GM04503 (cell line): ENCODE data around the gene TMC3.
"Not testable (repeated sequence)": the region's sequence is repeated elsewhere in the genome, so short reads cannot be mapped to it uniquely, and the experiment has no call there.

ENCODE experiments used
- DNase-seq: peaks from one replicate; pipeline ENCODE4 v3.0.0-alpha.2; 2012; ENCODE audit warnings: low read depth

The TMC3 gene

GRCh38 chr15:81373775-81374395, at the start of gene TMC3:
TMC3 (minus strand) TSS chr15:81374213; CDS start chr15:81374077, 136 bp downstream.
- DNase-seq, result no peak

- no peak for DNase-seq
These were observed 47.4 kb upstream of the TMC3 start for GRCh38 chr15:81421461-81421860.

GRCh38 chr15:81419332-81419943, 45.4 kb upstream of the TMC3 start:
- DNase-seq, result no peak

- no peak for DNase-seq
These were observed 44.9 kb upstream of the TMC3 start for GRCh38 chr15:81418891-81419290.

- DNase-seq, result no peak
These were observed 44.4 kb upstream of the TMC3 start for GRCh38 chr15:81418444-81418843.

- DNase-seq, result not testable (repeated sequence)
These were observed 40.4 kb upstream of the TMC3 start for GRCh38 chr15:81414274-81414968.

GRCh38 chr15:81413851-81414250, 39.8 kb upstream of the TMC3 start:
- DNase-seq, result no peak

- no peak for DNase-seq
These were observed 38.1 kb upstream of the TMC3 start for GRCh38 chr15:81411969-81412633.

- DNase-seq, result no peak
These were observed 37.0 kb upstream of the TMC3 start for GRCh38 chr15:81411051-81411450.

GRCh38 chr15:81410318-81410753, 36.3 kb upstream of the TMC3 start:
- DNase-seq, result peak; percentile 41

GRCh38 chr15:81407718-81408117, 33.7 kb upstream of the TMC3 start:
- DNase-seq, result no peak

- DNase-seq, result no peak
These were observed 33.2 kb upstream of the TMC3 start for GRCh38 chr15:81407176-81407575.

GRCh38 chr15:81400640-81401236, 26.7 kb upstream of the TMC3 start:
- DNase-seq, result no peak

GRCh38 chr15:81398910-81399551, 25.0 kb upstream of the TMC3 start:
- peak; percentile 30 for DNase-seq

GRCh38 chr15:81398456-81398855, 24.4 kb upstream of the TMC3 start:
- no peak for DNase-seq

- DNase-seq, result no peak
These were observed 20.6 kb upstream of the TMC3 start for GRCh38 chr15:81394603-81395002.

GRCh38 chr15:81391657-81392056, 17.6 kb upstream of the TMC3 start:
- no peak for DNase-seq

- no peak for DNase-seq
These were observed 14.4 kb upstream of the TMC3 start for GRCh38 chr15:81388436-81388770.

- no peak for DNase-seq
These were observed 13.8 kb upstream of the TMC3 start for GRCh38 chr15:81387621-81388435.

GRCh38 chr15:81386947-81387346, 12.9 kb upstream of the TMC3 start:
- no peak for DNase-seq

GRCh38 chr15:81385721-81386076, 11.7 kb upstream of the TMC3 start:
- no peak for DNase-seq
